ENCODE results near the gene PYGM.

The PYGM gene

DNA sequence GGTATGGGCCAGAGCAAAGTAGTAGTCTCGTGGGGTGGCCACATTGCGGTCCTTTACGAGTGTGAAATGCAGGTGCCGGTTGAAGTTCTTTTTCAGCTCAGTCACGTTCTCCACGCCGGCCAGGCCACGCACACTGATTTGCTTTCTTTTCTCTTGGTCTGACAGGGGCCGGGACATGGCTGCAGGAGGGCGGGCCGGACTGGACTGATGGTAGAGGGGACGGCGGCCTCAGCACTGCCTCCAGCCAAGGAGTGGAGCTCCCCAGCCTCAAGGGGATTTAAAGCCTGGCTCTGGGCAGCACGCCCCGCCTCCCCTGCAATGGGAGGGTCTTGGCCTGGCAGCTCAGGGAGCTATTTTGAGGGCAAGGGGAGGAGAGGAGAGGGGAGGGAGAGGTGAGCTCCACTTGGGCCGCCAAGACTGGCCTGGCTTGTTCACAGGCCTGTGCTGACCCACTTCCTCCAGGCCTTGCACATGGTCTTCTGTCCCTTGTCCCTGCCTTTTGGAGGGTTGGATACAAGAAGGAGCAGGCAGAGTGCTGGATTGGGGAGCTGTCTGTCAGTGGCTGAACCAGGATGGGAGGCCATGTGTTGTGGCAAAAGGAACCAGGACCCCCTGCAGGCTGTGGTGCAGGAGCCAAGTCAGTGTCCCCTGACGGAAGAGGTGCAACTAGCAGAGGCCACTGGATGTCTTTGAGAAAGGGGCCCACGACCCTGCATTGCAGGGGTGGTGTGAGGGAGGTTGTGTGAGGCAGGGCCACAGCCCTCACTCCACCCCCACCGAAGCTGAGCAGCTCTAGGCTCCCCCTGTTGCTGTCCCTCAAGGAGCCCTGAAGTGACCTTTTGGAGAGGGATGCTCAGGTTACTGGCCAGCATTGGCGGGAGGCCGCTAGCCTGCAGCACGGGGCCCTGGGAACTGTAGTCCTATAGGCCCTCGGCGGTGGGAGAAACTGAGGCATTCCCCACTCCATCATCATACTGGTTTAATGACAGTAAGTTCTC lies at the start of gene PYGM:
Gene PYGM, minus strand, starts transcription at position 253 of the 998 bp plus-strand sequence. Its CDS starts 76 bp downstream, at position 177.
- DNase-seq: no peak
- TF ChIP-seq GATA1 (IDR thresholded peaks at IDR 0.05; ENCODE audit: low read depth, low read length): no peak
- TF ChIP-seq POLR2A (IDR thresholded peaks at IDR 0.05; ENCODE audit: low read length): no peak

DNA sequence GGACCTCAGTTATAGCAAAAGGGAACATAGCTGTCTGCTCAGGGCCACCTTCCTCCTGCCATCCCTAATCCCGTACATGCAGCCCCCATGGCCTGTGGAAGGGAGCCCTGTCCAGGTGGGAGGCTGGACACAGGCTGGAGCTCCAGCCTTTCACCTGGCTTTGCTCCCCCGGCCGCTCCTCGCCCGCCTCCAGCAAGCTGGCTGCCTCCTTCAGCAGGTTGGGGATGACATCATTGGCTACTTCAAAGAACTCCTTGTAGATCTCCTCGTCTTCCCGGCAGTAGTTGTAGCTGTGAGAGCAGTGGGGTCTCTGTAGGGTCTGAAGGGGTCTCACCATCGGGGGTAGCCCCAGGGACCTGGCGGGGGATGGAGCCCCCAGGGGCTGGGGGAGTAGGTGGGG lies 45.7 kb upstream of the PYGM start:
- TF ChIP-seq GATA1 (IDR thresholded peaks at IDR 0.05; ENCODE audit: low read depth, low read length): no peak
- no peak for DNase-seq

DNA sequence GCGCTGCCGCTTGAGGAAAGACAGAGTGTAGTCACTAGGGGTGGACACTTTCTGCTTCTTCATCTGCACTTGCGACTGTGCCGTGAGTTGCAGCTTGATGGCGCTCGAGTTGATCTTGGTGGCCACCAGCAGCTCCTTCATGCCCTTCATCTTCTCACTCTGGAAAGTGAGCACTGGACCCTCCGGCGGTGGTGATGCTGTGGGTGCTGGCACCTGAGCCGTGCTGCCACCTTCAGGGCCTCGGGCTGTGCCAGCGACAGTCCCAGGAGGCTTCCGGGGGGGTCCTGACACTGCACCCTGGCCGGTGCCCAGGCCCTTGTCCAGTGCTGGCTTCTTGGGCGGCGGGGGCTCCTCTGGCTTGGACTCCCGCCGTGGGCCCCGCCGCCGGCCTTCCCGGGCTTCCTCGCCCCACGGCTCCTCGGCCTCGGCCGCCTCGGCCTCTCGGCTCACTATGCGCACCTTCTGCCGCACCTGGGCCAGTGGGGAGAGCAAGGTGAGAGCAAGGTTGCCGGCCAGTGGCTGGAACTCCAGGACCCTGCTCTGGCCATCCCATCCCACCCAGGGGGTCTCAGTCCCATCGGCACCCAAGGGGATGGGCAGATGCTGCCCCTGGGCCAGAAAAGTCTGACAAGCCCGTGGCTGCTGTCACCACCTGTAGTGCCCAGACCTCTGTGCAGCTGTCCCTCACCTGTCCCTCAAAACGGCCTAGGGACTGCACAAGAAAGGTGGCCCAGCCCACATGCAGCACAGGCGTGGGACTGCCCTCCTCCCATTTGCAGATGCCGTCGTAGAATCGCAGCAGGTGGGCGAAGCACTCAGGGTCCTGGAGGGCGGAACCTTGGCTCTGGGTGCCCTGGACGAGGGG lies 44.8 kb upstream of the PYGM start:
- TF ChIP-seq GATA1 (IDR thresholded peaks at IDR 0.05; ENCODE audit: low read depth, low read length) (no peak), POLR2A (IDR thresholded peaks at IDR 0.05; ENCODE audit: low read length) (no peak)
- peak; percentile 27 to 31 for DNase-seq

DNA sequence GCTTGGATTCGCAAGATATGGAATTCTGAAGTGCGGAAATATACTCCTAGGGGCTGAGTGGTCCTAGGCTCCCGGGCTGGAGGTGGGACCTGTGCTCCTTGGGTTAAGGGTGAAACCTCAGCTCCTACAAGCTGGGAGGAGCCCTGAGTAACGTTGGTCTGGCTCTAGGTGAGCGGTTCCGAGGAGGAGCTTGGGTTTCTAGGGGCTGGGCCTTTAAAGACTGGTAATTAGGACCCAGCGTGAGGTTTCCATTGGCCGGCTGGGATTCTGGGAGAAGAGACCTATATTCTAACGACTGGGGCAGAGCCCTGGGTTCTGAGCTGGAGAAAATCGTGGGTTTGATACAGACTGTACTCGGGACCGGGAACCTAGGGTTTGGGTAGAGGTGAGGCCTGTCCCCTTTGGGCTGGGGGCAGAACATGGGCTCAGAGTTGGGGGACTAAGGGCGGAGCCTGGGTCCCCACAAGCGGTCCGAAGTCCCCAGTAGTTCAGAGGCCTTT lies 44.1 kb upstream of the PYGM start:
- TF ChIP-seq GATA1 (IDR thresholded peaks at IDR 0.05; ENCODE audit: low read depth, low read length): no peak
- no peak for TF ChIP-seq POLR2A (IDR thresholded peaks at IDR 0.05; ENCODE audit: low read length)

DNA sequence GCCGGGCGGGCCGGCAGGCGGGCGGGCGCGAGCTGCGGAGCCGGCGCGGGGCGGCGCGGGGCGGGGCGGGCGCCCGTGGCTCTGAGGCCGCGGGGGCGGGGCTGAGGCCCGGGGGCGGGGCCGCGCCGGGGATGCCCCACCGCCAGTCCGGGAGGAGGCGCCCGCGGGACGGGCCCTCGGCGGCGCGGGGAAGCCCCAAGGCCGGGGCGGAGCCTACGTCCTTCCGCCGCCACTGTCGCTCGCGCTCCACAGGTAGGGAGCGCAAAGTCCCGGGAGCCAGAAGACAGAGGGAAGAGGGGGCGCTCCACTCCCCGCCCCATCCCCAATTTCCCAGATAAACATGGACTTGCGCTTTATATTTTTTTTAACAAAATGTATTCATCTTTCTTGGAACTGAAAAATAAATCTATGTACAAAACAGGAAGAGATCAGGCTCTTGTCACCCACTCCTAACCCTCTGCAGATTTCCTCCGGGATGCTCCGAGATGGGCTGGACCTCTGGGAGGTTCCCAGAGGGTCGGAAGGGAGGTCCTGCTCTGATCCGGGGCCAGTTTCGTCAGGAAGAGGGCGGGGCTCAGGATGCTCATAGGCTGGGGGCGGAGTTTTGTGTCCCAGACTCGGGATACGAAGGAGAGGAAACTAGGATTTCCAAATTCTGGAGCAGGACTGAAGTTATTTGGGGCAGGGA lies 43.5 kb upstream of the PYGM start, which contains the start of gene MAP4K2:
Gene MAP4K2, minus strand, starts transcription at position 57 of the 688 bp plus-strand sequence. CDS start 65 bp downstream, outside the sequence.
- TF ChIP-seq POLR2A (IDR thresholded peaks at IDR 0.05; ENCODE audit: low read length): peak; percentile 49
- no peak for TF ChIP-seq GATA1 (IDR thresholded peaks at IDR 0.05; ENCODE audit: low read depth, low read length)
- peak; percentile 87 to 95 for DNase-seq

More for the DNA sequence above, 44.1 kb upstream of the PYGM start:
- DNase-seq: no peak

DNA sequence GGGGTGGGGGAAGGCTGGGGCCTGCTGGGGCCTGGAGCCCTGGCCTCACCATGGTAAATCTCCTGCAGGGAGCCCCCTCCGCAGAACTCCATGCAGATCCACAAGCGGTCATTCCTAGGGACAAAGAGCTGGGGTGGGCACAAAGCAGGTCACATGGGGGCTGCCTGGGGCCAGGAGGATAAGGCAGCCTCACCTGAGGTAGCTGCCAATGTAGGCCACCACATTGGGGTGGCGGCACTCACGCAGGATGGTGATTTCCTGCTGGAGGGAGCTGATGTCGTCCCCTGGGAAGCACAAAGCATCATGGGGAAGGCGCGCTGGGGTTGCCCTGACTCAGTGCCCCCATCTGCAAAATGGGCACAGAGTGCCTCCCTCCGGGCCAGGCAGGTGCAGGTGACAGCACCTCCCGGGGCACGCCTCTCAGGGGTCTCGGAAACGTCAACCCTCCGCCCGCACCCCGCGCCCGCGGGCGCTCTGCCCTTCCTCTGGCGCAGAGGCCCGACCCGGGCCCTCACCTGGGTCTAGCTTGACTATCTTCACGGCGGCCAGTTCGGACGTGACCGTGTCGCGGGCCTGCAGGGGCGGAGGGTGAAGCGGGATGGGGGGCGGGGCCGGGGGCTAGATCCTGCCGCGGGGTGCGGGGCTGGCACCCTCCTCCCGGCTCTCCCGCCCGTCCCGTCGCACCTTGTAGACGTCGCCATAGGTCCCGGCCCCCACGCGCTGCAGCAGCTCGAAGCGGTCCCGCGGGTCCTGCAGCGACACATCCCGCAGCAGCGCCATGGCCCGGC lies 42.8 kb upstream of the PYGM start:
- TF ChIP-seq GATA1 (IDR thresholded peaks at IDR 0.05; ENCODE audit: low read depth, low read length) (no peak), POLR2A (IDR thresholded peaks at IDR 0.05; ENCODE audit: low read length) (no peak)
- peak in 1 of 2 experiments; percentile 43 for DNase-seq

DNA sequence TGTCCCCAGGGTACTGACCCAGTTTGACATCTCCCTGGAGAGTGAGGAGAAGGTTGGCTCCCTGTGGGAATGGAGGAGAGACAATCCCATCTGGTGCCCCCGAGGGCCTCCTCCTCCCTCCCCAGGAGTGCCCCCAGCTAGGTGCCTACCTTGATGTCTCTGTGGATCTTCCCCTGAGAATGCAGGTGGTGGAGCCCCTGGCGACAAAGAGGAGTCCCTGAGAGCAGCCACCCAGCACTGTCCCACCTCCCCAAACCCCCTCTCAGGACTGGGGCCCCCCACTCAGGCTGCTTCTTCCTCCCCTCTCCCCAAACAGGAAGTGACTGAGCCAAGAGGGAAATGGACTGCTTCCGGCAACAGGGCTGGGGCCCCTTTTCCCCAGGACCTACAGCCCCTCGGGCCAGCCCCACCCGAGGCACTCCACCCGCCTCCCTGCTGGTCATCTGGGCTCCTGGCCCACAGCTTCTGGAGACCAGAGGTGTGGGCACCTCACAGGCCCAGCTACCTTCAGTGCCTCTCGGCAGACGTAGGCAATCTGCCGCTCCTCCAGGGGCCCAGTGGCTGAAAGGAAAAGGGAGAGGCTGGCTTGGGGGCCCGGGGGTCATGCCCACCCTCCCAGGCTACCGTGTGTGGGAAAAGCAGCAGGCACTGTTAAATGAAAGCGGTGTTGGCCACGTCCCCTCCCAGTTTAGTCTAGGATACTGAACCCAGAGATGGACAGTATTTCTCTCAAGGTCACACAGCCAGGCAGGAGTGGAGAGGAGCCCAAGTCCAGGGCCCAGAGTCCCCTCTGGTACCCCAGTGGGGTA lies 42.0 kb upstream of the PYGM start:
- TF ChIP-seq POLR2A (IDR thresholded peaks at IDR 0.05; ENCODE audit: low read length) (no peak), GATA1 (IDR thresholded peaks at IDR 0.05; ENCODE audit: low read depth, low read length) (no peak)

DNA sequence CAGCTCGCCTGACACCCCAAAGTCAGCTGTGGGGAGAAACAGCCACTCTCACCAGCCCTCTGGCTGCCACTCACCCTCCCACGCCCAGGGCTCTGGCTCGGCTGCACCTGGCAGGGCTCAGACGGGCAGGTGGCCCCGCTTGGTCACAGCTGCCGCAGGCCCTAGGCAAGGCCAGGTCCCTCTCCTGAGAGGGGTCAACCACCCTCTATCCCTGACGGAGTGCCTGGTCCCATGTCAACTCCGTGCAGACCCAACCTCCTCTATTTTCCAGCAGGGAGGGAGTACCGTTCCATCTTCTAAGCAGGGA lies 41.3 kb upstream of the PYGM start:
- TF ChIP-seq GATA1 (IDR thresholded peaks at IDR 0.05; ENCODE audit: low read depth, low read length) (no peak), POLR2A (IDR thresholded peaks at IDR 0.05; ENCODE audit: low read length) (no peak)
- DNase-seq: no peak

More for the DNA sequence above, 42.0 kb upstream of the PYGM start:
- DNase-seq: peak; percentile 21 to 37

DNA sequence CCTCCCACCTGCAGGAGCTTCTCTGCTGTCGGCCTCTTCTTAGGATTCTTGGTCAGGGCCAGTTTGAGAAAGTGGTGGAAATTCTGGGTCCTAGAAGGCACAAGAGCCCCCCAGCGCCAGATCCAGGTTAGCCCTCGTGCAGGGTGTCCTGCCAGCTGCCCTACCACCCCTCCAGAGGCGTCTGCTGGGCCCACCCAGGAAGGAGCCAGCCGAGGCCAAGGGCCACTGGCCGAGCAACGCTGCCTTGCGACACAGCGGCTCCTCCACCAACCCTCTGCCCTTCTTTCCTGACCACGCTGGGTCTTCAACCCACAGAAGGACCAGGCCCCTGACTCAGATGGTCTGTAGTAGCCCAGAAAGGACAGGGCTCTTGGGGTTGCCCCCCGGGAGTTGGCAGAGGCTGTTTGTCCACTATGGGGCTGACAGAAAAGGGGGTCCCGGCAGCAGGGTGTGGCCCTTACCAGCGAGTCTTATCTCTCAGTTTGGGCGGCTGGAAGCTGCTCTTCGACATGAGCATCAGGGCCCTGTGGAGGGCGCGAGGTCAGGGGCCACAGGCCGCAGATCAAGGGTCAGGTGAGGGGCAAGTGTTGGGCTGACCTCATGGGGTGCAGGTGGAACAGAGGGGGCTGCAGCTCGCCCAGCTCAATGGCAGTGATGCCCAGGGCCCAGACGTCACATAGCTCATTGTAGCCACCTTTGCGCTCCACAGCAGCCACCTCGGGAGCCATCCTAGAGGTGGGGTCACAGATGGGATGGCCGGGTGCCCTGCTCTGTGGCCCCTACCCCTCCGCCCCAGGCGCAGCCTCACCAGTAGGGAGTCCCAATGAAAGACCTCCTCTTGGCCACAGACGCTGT lies 40.8 kb upstream of the PYGM start:
- no peak for TF ChIP-seq GATA1 (IDR thresholded peaks at IDR 0.05; ENCODE audit: low read depth, low read length)
- TF ChIP-seq POLR2A (IDR thresholded peaks at IDR 0.05; ENCODE audit: low read length): no peak
- DNase-seq: peak; percentile 35 to 40

DNA sequence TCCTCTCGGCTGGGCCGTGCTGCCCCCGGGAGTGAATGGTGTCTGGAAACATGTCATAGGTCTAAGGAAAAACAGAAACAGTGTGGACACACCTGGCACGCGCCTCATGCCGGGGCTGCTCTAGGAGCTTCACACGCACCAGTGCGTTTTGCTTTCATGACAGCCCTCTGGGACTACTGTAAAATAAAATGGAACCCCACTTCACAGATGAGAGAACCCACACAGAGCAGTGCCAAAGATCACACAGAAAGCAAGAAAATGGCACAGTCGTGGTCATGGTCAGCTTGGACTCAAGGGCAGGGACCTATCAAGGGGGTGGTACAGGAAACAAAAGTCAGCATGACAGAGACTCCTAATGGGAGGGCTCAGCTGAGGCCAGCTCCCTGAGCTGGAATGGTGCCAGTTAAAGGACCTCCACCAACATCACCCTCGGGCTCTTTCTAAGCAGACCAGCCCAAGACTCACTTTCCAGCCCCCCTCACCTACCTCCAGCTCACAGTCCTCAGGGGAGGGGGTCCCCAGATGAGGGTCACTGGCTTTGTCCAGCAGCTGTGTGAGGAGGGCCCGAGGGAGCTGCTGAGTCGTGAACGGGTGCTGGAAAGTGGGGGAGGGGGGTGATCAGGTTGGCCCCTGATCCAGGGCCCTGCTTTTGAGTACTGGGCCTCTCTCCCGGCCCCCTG lies 40.0 kb upstream of the PYGM start:
- TF ChIP-seq POLR2A (IDR thresholded peaks at IDR 0.05; ENCODE audit: low read length) (no peak), GATA1 (IDR thresholded peaks at IDR 0.05; ENCODE audit: low read depth, low read length) (no peak)

DNA sequence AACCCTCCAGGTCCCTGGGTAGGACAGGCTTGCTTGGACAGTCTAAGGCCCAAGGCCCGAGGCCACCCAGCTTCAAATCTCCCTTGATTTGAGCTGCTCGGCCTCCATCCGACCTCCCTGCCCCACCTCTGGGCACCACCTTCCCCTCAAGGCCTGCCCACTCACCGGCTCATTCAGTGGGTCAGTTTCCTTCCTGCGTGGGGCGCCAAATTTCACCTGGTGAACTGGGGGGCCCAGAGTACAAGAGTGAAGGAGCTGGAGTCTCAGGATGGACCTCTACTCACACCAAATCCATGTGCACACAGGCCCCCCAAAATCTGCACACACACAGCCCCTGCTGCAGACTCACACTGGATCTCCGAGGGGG lies 39.5 kb upstream of the PYGM start:
- no peak for TF ChIP-seq POLR2A (IDR thresholded peaks at IDR 0.05; ENCODE audit: low read length)
- no peak for TF ChIP-seq GATA1 (IDR thresholded peaks at IDR 0.05; ENCODE audit: low read depth, low read length)

More for the DNA sequence above, 40.0 kb upstream of the PYGM start:
- DNase-seq: peak; percentile 34 to 50

More for the DNA sequence above, 39.5 kb upstream of the PYGM start:
- DNase-seq: no peak

Data from erythroblast (primary cell).